ENCODE results near the gene GCKR.

The GCKR gene

DNA sequence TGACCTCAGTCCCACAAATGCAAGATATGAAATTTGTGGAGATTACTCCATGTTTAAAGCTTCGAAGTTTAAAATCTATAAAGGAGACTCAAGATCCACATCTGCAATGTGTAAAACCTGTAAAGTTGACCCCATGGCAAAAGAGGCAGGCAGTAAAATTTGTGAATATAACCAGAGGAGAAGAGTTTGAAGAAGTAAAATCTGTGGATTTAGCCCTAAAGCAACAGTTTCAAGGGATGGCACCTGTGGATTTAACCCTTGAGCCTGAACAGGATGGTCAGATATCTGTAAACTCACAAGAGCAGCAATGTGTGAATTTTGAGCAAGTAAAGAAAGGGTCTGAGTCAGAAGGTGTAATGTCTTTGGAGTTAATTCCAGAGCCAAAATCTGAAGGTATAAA lies 75.0 kb downstream of the GCKR start:
- no peaks in the 10 kb centered on the region for H3F3A ChIP-seq (ENCODE audit: insufficient read depth, low read length)
- H3K9me3 ChIP-seq (replicated peaks; ENCODE audit: insufficient read depth, low read length) = no peaks in the 10 kb centered on the region
- no peaks in the 10 kb centered on the region for H3K79me2 ChIP-seq (ENCODE audit: low read length)
- H3K36me3 ChIP-seq (replicated peaks; ENCODE audit: insufficient read depth, low read length) = no peaks in the 10 kb centered on the region
- H3K4me1 ChIP-seq (ENCODE audit: low read length) = no peaks in the 10 kb centered on the region
- H3K4me3 ChIP-seq (ENCODE audit: low read length) = no peak overlapping the region
- H3K9ac ChIP-seq (ENCODE audit: low read length) = no peak overlapping the region
- TF ChIP-seq EZH2 (optimal IDR thresholded peaks at IDR 0.05; ENCODE audit: low read depth, low read length) (no peak), EZH2phosphoT487 (IDR thresholded peaks at IDR 0.05; ENCODE audit: low read length) (no peak)
- TF ChIP-seq, protein P1, sequence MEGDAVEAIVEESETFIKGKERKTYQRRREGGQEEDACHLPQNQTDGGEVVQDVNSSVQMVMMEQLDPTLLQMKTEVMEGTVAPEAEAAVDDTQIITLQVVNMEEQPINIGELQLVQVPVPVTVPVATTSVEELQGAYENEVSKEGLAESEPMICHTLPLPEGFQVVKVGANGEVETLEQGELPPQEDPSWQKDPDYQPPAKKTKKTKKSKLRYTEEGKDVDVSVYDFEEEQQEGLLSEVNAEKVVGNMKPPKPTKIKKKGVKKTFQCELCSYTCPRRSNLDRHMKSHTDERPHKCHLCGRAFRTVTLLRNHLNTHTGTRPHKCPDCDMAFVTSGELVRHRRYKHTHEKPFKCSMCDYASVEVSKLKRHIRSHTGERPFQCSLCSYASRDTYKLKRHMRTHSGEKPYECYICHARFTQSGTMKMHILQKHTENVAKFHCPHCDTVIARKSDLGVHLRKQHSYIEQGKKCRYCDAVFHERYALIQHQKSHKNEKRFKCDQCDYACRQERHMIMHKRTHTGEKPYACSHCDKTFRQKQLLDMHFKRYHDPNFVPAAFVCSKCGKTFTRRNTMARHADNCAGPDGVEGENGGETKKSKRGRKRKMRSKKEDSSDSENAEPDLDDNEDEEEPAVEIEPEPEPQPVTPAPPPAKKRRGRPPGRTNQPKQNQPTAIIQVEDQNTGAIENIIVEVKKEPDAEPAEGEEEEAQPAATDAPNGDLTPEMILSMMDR (IDR thresholded peaks at IDR 0.05; ENCODE audit: low read length) = no peak
- DNase-seq = no peak
- no peak overlapping the region for H2AFZ ChIP-seq (ENCODE audit: low read length)
- no peak overlapping the region for H3K27ac ChIP-seq (ENCODE audit: low read length)
- H3K27me3 ChIP-seq (replicated peaks; ENCODE audit: insufficient read depth, low read length) = no peaks in the 10 kb centered on the region
- no peaks in the 10 kb centered on the region for H3K9me2 ChIP-seq (replicated peaks; ENCODE audit: insufficient read depth, low read length)
- H4K20me1 ChIP-seq (ENCODE audit: insufficient read depth, low read length) = no peaks in the 10 kb centered on the region
- no peak overlapping the region for H3K4me2 ChIP-seq (ENCODE audit: low read depth, low read length)

DNA sequence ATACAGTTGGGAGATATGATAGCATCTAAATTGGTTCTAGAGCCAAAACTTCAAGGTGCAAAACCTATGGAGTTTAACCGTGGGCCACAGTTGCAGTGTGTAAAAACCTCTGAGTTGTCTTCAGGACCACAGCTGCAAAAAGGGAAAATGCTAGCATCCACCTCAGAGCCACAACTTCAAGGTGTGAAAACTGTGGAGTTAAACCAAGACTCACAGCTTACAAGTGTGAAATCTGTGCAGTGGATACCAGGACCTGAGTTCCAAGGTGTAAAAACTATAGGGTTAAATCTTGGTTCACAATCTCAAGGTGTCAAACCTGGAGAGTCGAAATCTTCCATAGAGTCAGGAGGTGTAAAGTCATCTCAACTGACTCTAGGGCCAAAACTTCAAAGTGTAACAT lies 75.8 kb downstream of the GCKR start:
- H4K20me1 ChIP-seq (ENCODE audit: insufficient read depth, low read length) = no peaks in the 10 kb centered on the region
- H3K9me3 ChIP-seq (replicated peaks; ENCODE audit: insufficient read depth, low read length) = no peaks in the 10 kb centered on the region
- no peak overlapping the region for H3K4me2 ChIP-seq (ENCODE audit: low read depth, low read length)

DNA sequence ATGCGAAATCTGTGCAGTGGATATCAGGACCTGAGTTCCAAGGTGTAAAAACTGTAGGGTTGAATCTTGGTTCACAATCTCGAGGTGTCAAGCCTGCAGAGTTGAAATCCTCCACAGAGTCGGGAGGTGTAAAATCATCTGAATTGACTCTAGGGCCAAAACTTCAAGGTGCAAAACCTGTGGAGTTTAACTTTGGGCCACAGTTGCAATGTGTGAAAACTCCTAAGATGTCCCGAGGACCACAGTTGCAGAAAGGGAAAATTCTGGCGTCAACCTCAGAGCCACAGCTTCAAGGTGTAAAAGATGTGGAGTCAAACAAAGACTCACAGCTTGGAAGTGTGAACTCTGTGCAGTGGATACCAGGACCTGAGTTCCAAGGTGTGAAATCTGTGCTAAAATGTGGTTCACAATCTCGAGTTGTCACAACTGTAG lies 76.4 kb downstream of the GCKR start:
- no peaks in the 10 kb centered on the region for H3K27me3 ChIP-seq (replicated peaks; ENCODE audit: insufficient read depth, low read length)
- no peak overlapping the region for H2AFZ ChIP-seq (ENCODE audit: low read length)
- no peak overlapping the region for H3K4me3 ChIP-seq (ENCODE audit: low read length)
- no peaks in the 10 kb centered on the region for H3F3A ChIP-seq (ENCODE audit: insufficient read depth, low read length)
- H3K4me2 ChIP-seq (ENCODE audit: low read depth, low read length) = no peak overlapping the region
- no peaks in the 10 kb centered on the region for H3K79me2 ChIP-seq (ENCODE audit: low read length)
- no peaks in the 10 kb centered on the region for H3K36me3 ChIP-seq (replicated peaks; ENCODE audit: insufficient read depth, low read length)
- H3K9me2 ChIP-seq (replicated peaks; ENCODE audit: insufficient read depth, low read length) = no peaks in the 10 kb centered on the region
- no peaks in the 10 kb centered on the region for H3K4me1 ChIP-seq (ENCODE audit: low read length)
- H3K9ac ChIP-seq (ENCODE audit: low read length) = no peak overlapping the region
- H3K27ac ChIP-seq (ENCODE audit: low read length) = no peak overlapping the region
- H4K20me1 ChIP-seq (ENCODE audit: insufficient read depth, low read length) = no peaks in the 10 kb centered on the region
- DNase-seq = no peak
- TF ChIP-seq EZH2phosphoT487 (IDR thresholded peaks at IDR 0.05; ENCODE audit: low read length) = no peak
- TF ChIP-seq, protein P1 (IDR thresholded peaks at IDR 0.05; ENCODE audit: low read length) = no peak
- TF ChIP-seq EZH2 (optimal IDR thresholded peaks at IDR 0.05; ENCODE audit: low read depth, low read length) = no peak
- no peaks in the 10 kb centered on the region for H3K9me3 ChIP-seq (replicated peaks; ENCODE audit: insufficient read depth, low read length)

More for the DNA sequence above, 75.8 kb downstream of the GCKR start:
- H3K9me2 ChIP-seq (replicated peaks; ENCODE audit: insufficient read depth, low read length) = no peaks in the 10 kb centered on the region
- no peak overlapping the region for H3K4me3 ChIP-seq (ENCODE audit: low read length)
- H3K9ac ChIP-seq (ENCODE audit: low read length) = no peak overlapping the region
- H3F3A ChIP-seq (ENCODE audit: insufficient read depth, low read length) = no peaks in the 10 kb centered on the region
- no peaks in the 10 kb centered on the region for H3K36me3 ChIP-seq (replicated peaks; ENCODE audit: insufficient read depth, low read length)
- H3K27ac ChIP-seq (ENCODE audit: low read length) = no peak overlapping the region
- H3K79me2 ChIP-seq (ENCODE audit: low read length) = no peaks in the 10 kb centered on the region
- H2AFZ ChIP-seq (ENCODE audit: low read length) = no peak overlapping the region
- H3K4me1 ChIP-seq (ENCODE audit: low read length) = no peaks in the 10 kb centered on the region
- no peak for TF ChIP-seq EZH2 (optimal IDR thresholded peaks at IDR 0.05; ENCODE audit: low read depth, low read length)
- TF ChIP-seq EZH2phosphoT487 (IDR thresholded peaks at IDR 0.05; ENCODE audit: low read length) = no peak
- TF ChIP-seq, protein P1 (IDR thresholded peaks at IDR 0.05; ENCODE audit: low read length) = no peak
- no peaks in the 10 kb centered on the region for H3K27me3 ChIP-seq (replicated peaks; ENCODE audit: insufficient read depth, low read length)
- DNase-seq = no peak

All from MM.1S (cell line).